ENCODE data around the gene PPP2R3B.

Gene PPP2R3B

DNA sequence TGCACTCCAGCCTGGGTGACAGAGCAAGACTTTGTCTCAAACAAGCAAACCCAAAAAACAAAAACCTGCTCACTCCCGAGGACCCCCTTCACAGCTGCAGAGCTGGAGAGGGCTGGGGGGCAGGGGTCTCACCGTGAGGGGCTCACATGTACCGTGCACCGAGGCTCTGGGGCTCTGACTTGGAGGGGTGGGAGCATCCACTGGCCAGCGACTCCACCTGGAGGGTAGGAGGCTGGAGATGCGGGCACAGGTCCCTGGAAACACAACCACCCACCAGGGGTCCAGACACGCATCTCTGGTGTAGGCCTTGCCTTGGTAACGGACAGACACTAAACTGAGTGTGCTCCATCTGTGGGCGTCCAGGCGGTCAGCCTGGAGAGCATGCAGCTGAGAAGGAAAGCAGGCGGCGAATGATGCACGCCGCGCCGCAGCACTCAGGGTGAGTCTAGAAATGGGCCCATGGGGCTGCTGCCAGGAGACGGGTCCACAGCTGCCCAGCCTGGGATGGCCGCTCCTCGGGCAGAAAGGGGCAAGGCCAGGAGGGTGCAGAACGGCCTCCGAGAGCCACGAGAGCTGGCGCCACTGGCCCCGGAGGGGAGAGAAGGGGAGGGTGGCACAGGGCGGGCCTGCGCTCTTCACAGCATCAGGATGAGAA is 26.1 kb downstream of the PPP2R3B start:
- Histone ChIP-seq H3K27me3 (ENCODE audit: low read depth, low read length) (no peaks in the 10 kb centered on the region), H3K4me2 (ENCODE audit: low read length) (no peak overlapping the region), H3K4me3 (ENCODE audit: low read length) (no peak overlapping the region), H2AFZ (ENCODE audit: low read depth, low read length) (no peak overlapping the region), H3K27ac (ENCODE audit: low read length) (no peak overlapping the region), H3K36me3 (replicated peaks; ENCODE audit: low read depth, low read length) (peaks cover 42% of the 10 kb centered on the region), H3K9ac (ENCODE audit: low read length) (no peak overlapping the region), H3K9me3 (ENCODE audit: insufficient read depth, low read length) (peaks cover 9% of the 10 kb centered on the region), H4K20me1 (ENCODE audit: insufficient read depth, low read length) (no peaks in the 10 kb centered on the region), H3K79me2 (ENCODE audit: low read length) (peaks cover 4% of the 10 kb centered on the region; the same call in 1 of the 2 replicates), H3K4me1 (ENCODE audit: low read length) (no peaks in the 10 kb centered on the region)
- TF ChIP-seq, protein P1, sequence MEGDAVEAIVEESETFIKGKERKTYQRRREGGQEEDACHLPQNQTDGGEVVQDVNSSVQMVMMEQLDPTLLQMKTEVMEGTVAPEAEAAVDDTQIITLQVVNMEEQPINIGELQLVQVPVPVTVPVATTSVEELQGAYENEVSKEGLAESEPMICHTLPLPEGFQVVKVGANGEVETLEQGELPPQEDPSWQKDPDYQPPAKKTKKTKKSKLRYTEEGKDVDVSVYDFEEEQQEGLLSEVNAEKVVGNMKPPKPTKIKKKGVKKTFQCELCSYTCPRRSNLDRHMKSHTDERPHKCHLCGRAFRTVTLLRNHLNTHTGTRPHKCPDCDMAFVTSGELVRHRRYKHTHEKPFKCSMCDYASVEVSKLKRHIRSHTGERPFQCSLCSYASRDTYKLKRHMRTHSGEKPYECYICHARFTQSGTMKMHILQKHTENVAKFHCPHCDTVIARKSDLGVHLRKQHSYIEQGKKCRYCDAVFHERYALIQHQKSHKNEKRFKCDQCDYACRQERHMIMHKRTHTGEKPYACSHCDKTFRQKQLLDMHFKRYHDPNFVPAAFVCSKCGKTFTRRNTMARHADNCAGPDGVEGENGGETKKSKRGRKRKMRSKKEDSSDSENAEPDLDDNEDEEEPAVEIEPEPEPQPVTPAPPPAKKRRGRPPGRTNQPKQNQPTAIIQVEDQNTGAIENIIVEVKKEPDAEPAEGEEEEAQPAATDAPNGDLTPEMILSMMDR (IDR thresholded peaks at IDR 0.05; ENCODE audit: low read depth, low read length), result no peak
- TF ChIP-seq EZH2phosphoT487 (IDR thresholded peaks at IDR 0.05; ENCODE audit: low read depth), result no peak

GRCh38 chrX:358651-359143 is 28.0 kb downstream of the PPP2R3B start:
- H3K27me3 ChIP-seq (ENCODE audit: low read depth, low read length), result no peaks in the 10 kb centered on the region
- peaks cover 39% of the 10 kb centered on the region for H3K36me3 ChIP-seq (replicated peaks; ENCODE audit: low read depth, low read length)
- H3K4me1 ChIP-seq (ENCODE audit: low read length), result no peaks in the 10 kb centered on the region
- H3K27ac ChIP-seq (ENCODE audit: low read length), result no peak overlapping the region
- no peak overlapping the region for H3K4me3 ChIP-seq (ENCODE audit: low read length)
- TF ChIP-seq EZH2phosphoT487 (IDR thresholded peaks at IDR 0.05; ENCODE audit: low read depth), result no peak
- TF ChIP-seq, protein P1 (IDR thresholded peaks at IDR 0.05; ENCODE audit: low read depth, low read length), result no peak
- peaks cover 1% of the 10 kb centered on the region; the same call in 1 of the 2 replicates for H3K79me2 ChIP-seq (ENCODE audit: low read length)
- H2AFZ ChIP-seq (ENCODE audit: low read depth, low read length), result no peak overlapping the region
- peaks cover 9% of the 10 kb centered on the region for H3K9me3 ChIP-seq (ENCODE audit: insufficient read depth, low read length)
- H4K20me1 ChIP-seq (ENCODE audit: insufficient read depth, low read length), result no peaks in the 10 kb centered on the region
- no peak overlapping the region for H3K4me2 ChIP-seq (ENCODE audit: low read length)
- H3K9ac ChIP-seq (ENCODE audit: low read length), result no peak overlapping the region

GRCh38 chrX:357693-358471 is 28.8 kb downstream of the PPP2R3B start:
- TF ChIP-seq, protein P1 (IDR thresholded peaks at IDR 0.05; ENCODE audit: low read depth, low read length), result no peak
- TF ChIP-seq EZH2phosphoT487 (IDR thresholded peaks at IDR 0.05; ENCODE audit: low read depth), result no peak
- Histone ChIP-seq H3K4me3 (ENCODE audit: low read length) (no peak overlapping the region), H3K27me3 (ENCODE audit: low read depth, low read length) (no peaks in the 10 kb centered on the region), H3K36me3 (replicated peaks; ENCODE audit: low read depth, low read length) (peaks cover 37% of the 10 kb centered on the region), H3K9ac (ENCODE audit: low read length) (no peak overlapping the region), H3K4me1 (ENCODE audit: low read length) (no peaks in the 10 kb centered on the region), H2AFZ (ENCODE audit: low read depth, low read length) (no peak overlapping the region), H3K27ac (ENCODE audit: low read length) (no peak overlapping the region), H3K4me2 (ENCODE audit: low read length) (no peak overlapping the region), H4K20me1 (ENCODE audit: insufficient read depth, low read length) (no peaks in the 10 kb centered on the region), H3K79me2 (ENCODE audit: low read length) (no peaks in the 10 kb centered on the region; the same call in 1 of the 2 replicates), H3K9me3 (ENCODE audit: insufficient read depth, low read length) (peaks cover 9% of the 10 kb centered on the region)

- H3K4me2 ChIP-seq (ENCODE audit: low read length), result no peak overlapping the region
- H3K9me3 ChIP-seq (ENCODE audit: insufficient read depth, low read length), result peaks cover 9% of the 10 kb centered on the region
- no peak overlapping the region for H2AFZ ChIP-seq (ENCODE audit: low read depth, low read length)
- TF ChIP-seq, protein P1 (IDR thresholded peaks at IDR 0.05; ENCODE audit: low read depth, low read length), result no peak
- TF ChIP-seq EZH2phosphoT487 (IDR thresholded peaks at IDR 0.05; ENCODE audit: low read depth), result no peak
- H3K36me3 ChIP-seq (replicated peaks; ENCODE audit: low read depth, low read length), result peaks cover 42% of the 10 kb centered on the region
- no peaks in the 10 kb centered on the region; the same call in 1 of the 2 replicates for H3K79me2 ChIP-seq (ENCODE audit: low read length)
- H4K20me1 ChIP-seq (ENCODE audit: insufficient read depth, low read length), result no peaks in the 10 kb centered on the region
- no peaks in the 10 kb centered on the region for H3K4me1 ChIP-seq (ENCODE audit: low read length)
- no peak overlapping the region for H3K27ac ChIP-seq (ENCODE audit: low read length)
- H3K27me3 ChIP-seq (ENCODE audit: low read depth, low read length), result no peaks in the 10 kb centered on the region
- H3K9ac ChIP-seq (ENCODE audit: low read length), result no peak overlapping the region
- no peak overlapping the region for H3K4me3 ChIP-seq (ENCODE audit: low read length)
Observed at GRCh38 chrX:357035-357692, 29.5 kb downstream of the PPP2R3B start.
